Activated naive CD4-positive, alpha-beta T cell treated with anti-CD3 and anti-CD28 coated beads for 36 hours (primary cell): ENCODE results near the gene ASB7. TPM values are rescaled to one million over a fixed set of nuclear protein-coding genes. Genes with fewer than 3 reads are reported as not detected.

ENCODE experiments used
- CTCF ChIA-PET: fragments of 350-600 bp; sonication (Branson Sonifier 250); formaldehyde crosslinking; loops from one replicate; lab custom pipeline; 2021; ENCODE audit warnings: antibody characterized with exemption; lab: Charles Lee
- DNase-seq: peaks from one replicate; pipeline ENCODE4 v3.0.0-alpha.2; 2020
- H3K27ac Mint-ChIP-seq: one replicate; pipeline ENCODE4 v1.8.0; 2021; ENCODE audit warnings: mild to moderate bottlenecking, mixed read lengths
- H3K27me3 Mint-ChIP-seq: one replicate; pipeline ENCODE4 v1.8.0; 2021; ENCODE audit warnings: low read depth, mixed read lengths
- H3K36me3 Mint-ChIP-seq: one replicate; pipeline ENCODE4 v1.8.0; 2021; ENCODE audit warnings: low read depth, mixed read lengths
- H3K4me1 Mint-ChIP-seq: one replicate; pipeline ENCODE4 v1.8.0; 2021; ENCODE audit warnings: low read depth, mixed read lengths
- H3K4me3 Mint-ChIP-seq: one replicate; pipeline ENCODE4 v1.8.0; 2021; ENCODE audit warnings: mild to moderate bottlenecking, moderate library complexity, mixed read lengths
- H3K9me3 Mint-ChIP-seq: one replicate; pipeline ENCODE4 v1.8.0; 2021; ENCODE audit warnings: mixed read lengths
- intact Hi-C: fragments of 100-400 bp; cut with micrococcal nuclease; formaldehyde crosslinking; loops from one replicate; pipeline ENCODE4 v1.15.1; 2023
- total RNA-seq, 2 experiments: library from RNA; stranded (reverse); gene quantifications; one replicate each; pipeline ENCODE4 v1.2.3, GENCODE V29; 2021

Gene ASB7
- total RNA-seq, 2 experiments from 2014 or later, result 15.6 to 16.8 TPM

DNA sequence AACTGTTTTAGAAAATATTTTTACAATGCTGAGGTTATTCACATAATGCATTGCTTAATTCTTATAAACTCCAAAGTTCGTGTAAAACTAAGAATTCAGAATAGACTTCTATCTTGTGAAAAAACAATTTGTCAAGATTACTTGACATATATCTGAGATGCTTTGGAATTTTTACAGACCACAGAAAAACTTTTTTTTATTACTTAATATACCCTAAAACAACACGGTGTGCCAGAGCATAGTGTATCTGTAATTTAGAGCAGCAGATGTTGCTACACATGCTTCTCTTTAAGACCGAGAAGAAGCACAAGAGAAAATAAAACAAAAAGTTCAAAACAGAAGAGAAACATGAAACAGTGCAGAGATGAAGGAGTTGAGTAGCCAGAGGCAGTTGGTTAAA lies 26.4 kb downstream of the ASB7 start:
- Mint-ChIP-seq H3K36me3 (peaks cover 16% of the 10 kb centered on the region), H3K27ac (no peak overlapping the region), H3K27me3 (no peaks in the 10 kb centered on the region), H3K9me3 (no peaks in the 10 kb centered on the region), H3K4me3 (no peak overlapping the region), H3K4me1 (peaks cover 23% of the 10 kb centered on the region)
- intact Hi-C loops, result loop anchor here (1.0 to 5.0 kb wide), 3 partner anchors 245 to 379 kb away; partner anchors contain the start of gene LRRK1
- CTCF ChIA-PET, result interaction anchor here (1.3 kb wide), 1 partner anchor 278 kb away, joined by 4 read pairs; no protein-coding TSS in a partner anchor
- DNase-seq, result no peak

DNA sequence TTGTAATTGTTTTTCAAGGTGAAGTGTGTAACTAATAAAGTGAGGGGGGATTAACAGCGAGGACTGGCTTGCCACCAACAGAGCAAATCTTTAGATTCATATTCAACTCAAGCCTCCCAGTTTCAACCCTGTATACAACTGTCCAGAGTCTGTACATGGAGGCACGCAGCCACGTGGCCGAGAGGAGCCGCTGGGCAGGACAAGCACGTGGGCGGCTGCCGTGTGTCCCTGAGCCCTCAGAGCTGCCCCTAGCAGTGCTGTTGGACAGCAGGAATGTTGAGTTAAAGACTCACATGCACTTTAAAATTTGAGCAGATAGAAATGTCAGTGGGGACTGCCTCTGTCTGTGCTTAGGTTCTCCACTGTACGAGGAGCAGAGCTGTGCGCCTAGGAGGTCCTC lies 29.4 kb downstream of the ASB7 start:
- Mint-ChIP-seq H3K4me3 (no peak overlapping the region), H3K4me1 (peaks cover 42% of the 10 kb centered on the region), H3K27me3 (no peaks in the 10 kb centered on the region), H3K27ac (no peak overlapping the region), H3K36me3 (peaks cover 18% of the 10 kb centered on the region), H3K9me3 (no peaks in the 10 kb centered on the region)
- no peak for DNase-seq
- CTCF ChIA-PET, result interaction anchor here (1.0 to 2.9 kb wide), 2 partner anchors 282 to 375 kb away, joined by 3 to 10 read pairs; no protein-coding TSS in a partner anchor
- intact Hi-C loops, result loop anchor here (5.0 kb wide), 1 partner anchor 280 kb away; no protein-coding TSS in a partner anchor

DNA sequence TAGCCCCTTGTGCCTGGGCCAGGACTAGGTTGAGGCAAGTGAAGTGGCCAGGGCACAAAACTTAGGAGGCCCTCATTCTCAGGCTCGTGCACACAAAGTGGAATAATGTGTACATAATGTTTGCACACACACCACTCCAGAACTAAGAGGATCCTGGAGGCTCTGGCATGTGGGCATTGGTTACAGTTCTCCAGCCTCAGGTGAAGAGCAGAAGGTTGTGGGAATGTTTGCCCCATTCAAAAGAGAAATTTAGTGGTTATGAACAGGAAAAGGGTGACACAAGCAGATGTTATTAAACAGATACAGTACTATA lies 31.3 kb downstream of the ASB7 start:
- Mint-ChIP-seq H3K36me3 (peaks cover 23% of the 10 kb centered on the region), H3K4me1 (peaks cover 51% of the 10 kb centered on the region), H3K9me3 (no peaks in the 10 kb centered on the region), H3K27ac (no peak overlapping the region), H3K27me3 (no peaks in the 10 kb centered on the region), H3K4me3 (no peak overlapping the region)
- no peak for DNase-seq
- intact Hi-C loops, result loop anchor here (5.0 kb wide), 1 partner anchor 281 kb away; no protein-coding TSS in a partner anchor
- CTCF ChIA-PET, result interaction anchor here (0.8 kb wide), 1 partner anchor 9 kb away, joined by 4 read pairs; no protein-coding TSS in a partner anchor

DNA sequence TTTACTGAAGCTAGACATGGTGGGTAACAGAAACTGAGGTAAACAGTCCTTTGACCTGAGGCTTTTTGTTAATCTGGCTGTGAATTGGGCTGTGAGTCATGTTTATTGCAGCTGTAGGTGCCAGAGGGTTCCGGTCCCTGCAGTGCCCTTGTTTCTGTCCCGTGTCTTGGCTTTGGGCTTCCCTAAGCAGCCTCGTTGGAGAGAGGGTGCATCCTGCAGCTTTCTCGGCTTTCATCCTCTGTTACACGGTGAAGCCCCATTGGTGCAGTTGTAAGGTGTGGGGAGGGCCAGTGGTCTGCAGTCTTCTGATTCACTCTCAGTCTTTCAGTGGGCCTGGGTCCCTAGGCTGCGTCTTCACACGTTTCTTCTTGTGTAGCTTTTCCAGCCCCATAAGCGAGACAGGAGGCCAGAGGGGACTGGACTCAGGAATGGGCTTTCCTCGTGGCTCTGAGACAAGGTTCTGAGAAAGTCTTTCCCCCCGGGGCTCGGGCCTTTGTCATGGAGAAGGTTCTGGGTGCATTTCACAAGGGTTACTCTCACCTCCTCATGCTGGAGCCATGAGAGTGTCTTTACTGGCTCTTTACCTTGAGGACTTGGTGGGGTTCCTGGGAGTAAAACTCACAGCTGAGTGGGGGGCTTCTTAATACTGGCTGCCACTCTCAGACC lies 33.1 kb downstream of the ASB7 start:
- Mint-ChIP-seq H3K27ac (no peak overlapping the region), H3K4me1 (peaks cover 62% of the 10 kb centered on the region)

DNA sequence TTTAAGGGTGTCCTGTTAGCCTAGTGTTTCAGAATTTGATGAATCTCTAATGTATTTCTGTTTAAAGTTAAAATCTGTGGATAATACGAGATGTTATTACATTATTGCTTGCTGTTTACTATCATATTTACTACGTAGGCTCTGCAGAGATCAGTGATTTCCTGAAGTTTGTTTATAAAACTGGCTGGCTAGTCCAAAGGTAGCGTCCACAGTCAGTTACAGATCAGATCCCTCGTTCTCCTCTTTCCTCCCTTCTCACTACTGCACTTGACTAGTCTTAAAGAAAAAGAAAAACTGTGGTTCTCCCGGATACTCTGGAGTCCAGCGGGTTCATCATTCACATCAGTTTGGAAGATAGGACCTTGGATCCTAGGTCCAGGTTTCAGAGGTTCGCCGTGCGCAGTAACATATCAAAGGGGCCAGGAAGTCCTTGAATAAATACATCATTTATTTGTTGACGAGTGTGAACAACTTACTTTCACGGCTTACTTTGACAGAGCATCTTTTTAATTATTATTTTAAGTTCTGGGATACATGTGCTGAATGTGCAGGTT lies 35.9 kb downstream of the ASB7 start:
- CTCF ChIA-PET, result no interaction called here
- no peaks in the 10 kb centered on the region for H3K9me3 Mint-ChIP-seq

More for the DNA sequence above, 33.1 kb downstream of the ASB7 start:
- CTCF ChIA-PET, result no interaction called here
- no peak overlapping the region for H3K4me3 Mint-ChIP-seq
- peaks cover 10% of the 10 kb centered on the region for H3K36me3 Mint-ChIP-seq
- no peaks in the 10 kb centered on the region for H3K27me3 Mint-ChIP-seq
- no peaks in the 10 kb centered on the region for H3K9me3 Mint-ChIP-seq
- intact Hi-C loops, result no loop called here
- DNase-seq, result no peak

DNA sequence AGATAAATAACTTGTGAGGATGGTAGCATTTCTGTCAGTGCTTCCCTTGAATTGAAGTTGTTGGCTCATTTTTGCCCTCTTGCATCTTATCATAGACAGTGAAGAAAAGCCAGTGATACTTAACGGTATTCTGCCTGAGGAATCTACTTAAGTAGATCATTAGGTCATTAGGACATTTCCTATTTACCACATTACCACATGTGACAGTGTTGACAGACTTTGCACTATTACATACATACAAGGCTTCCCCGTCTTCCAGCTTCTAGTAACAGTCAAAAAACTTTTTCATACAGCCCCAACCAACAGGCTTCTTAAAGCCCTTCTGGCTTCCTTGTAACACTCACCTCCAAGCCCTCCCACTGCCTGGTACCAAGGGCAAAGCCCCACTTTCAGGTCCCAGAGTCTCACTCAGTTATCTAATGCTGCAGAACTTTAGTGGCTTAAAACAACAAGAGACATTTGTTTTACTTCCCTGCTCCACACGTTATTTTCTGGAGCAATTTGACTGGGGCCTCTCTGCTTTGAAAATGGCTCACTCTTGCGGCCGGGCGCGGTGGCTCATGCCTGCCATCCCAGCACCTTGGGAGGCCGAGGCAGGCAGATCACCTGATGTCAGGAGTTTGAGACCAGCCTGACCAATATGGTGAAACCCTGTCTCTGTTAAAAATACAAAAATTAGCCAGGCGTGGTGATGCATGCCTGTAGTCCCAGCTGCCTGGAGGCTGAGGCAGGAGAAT lies 40.0 kb downstream of the ASB7 start:
- DNase-seq, result no peak
- Mint-ChIP-seq H3K27ac (no peak overlapping the region), H3K4me1 (peaks cover 45% of the 10 kb centered on the region), H3K36me3 (peaks cover 6% of the 10 kb centered on the region), H3K9me3 (no peaks in the 10 kb centered on the region), H3K4me3 (no peak overlapping the region), H3K27me3 (no peaks in the 10 kb centered on the region)
- intact Hi-C loops, result no loop called here
- CTCF ChIA-PET, result no interaction called here

More for the DNA sequence above, 35.9 kb downstream of the ASB7 start:
- H3K27me3 Mint-ChIP-seq, result no peaks in the 10 kb centered on the region
- DNase-seq, result no peak
- H3K4me3 Mint-ChIP-seq, result no peak overlapping the region
- intact Hi-C loops, result no loop called here
- peaks cover 70% of the 10 kb centered on the region for H3K4me1 Mint-ChIP-seq
- no peak overlapping the region for H3K27ac Mint-ChIP-seq
- H3K36me3 Mint-ChIP-seq, result peaks cover 8% of the 10 kb centered on the region

DNA sequence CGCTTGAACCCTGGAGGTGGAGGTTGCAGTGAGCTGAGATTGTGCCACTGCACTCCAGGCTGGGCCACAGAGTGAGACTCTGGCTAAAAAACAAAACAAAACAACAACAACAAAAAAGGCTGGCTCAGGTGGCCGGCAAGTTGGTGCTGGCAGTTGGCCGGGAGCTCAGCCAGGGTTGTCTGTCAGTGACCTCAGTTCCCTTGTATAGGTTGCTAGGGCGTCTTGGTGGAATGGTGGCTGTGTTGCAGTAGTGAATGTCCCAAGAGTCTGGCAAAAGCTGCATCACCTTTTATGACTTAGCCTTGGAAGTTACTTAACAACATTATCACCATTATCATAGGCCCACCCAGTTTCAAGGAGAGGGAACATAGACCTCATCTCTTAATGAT lies 40.6 kb downstream of the ASB7 start:
- Mint-ChIP-seq H3K4me1 (peaks cover 41% of the 10 kb centered on the region), H3K36me3 (peaks cover 6% of the 10 kb centered on the region), H3K9me3 (no peaks in the 10 kb centered on the region), H3K27ac (no peak overlapping the region), H3K27me3 (no peaks in the 10 kb centered on the region), H3K4me3 (no peak overlapping the region)
- intact Hi-C loops, result no loop called here
- CTCF ChIA-PET, result no interaction called here
- DNase-seq, result no peak

DNA sequence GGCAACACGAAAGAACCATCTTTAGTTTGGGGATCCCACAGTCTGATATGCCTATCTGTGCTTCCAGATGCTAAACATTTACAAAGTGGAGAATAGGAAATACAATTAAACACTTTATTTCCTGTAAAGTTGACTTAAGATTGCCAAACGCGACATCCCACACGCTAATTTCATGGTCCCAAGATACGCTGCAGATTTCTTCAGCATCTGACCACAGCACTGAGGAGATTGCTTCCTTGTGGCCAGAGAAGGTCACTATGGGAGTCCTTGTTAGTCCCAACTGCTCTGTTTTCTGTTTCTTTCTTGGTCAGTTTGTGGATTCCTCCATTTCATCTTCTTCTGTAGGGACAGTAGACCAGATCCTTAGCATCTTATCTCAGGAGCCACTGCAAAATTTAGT lies 43.3 kb downstream of the ASB7 start:
- Mint-ChIP-seq H3K27me3 (no peaks in the 10 kb centered on the region), H3K36me3 (peaks cover 1% of the 10 kb centered on the region), H3K27ac (no peak overlapping the region), H3K4me1 (peaks cover 22% of the 10 kb centered on the region), H3K9me3 (no peaks in the 10 kb centered on the region), H3K4me3 (no peak overlapping the region)
- no peak for DNase-seq
- CTCF ChIA-PET, result interaction anchor here (2.3 kb wide), 1 partner anchor 295 kb away, joined by 6 read pairs; no protein-coding TSS in a partner anchor
- intact Hi-C loops, result no loop called here

DNA sequence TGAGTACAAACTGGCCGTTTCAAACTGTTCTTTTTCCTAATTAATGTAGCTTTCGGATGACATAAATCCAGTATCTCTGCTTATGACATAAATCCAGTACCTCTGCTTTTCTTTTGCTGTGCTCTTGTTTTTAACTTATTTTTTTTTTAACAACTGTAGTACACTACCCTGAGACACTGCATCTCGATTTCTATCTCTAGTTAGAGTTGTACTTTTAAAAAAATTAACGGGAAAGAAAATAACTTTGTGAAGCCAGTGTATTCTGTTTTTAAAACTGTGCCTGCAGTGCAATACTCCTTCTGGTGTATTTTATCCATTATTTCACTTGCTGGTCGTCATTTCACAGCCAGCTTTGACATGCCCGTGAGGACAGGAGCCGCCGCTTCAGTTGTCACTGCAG lies 46.6 kb downstream of the ASB7 start:
- CTCF ChIA-PET, result interaction anchor here (0.6 to 0.7 kb wide), 2 partner anchors 22 to 46 kb away, joined by 3 to 4 read pairs; no protein-coding TSS in a partner anchor
- H3K4me1 Mint-ChIP-seq, result peaks cover 3% of the 10 kb centered on the region
- no peaks in the 10 kb centered on the region for H3K27me3 Mint-ChIP-seq
- no peak for DNase-seq
- no peaks in the 10 kb centered on the region for H3K9me3 Mint-ChIP-seq
- no peak overlapping the region for H3K27ac Mint-ChIP-seq
- intact Hi-C loops, result no loop called here
- no peak overlapping the region for H3K4me3 Mint-ChIP-seq
- H3K36me3 Mint-ChIP-seq, result no peaks in the 10 kb centered on the region

DNA sequence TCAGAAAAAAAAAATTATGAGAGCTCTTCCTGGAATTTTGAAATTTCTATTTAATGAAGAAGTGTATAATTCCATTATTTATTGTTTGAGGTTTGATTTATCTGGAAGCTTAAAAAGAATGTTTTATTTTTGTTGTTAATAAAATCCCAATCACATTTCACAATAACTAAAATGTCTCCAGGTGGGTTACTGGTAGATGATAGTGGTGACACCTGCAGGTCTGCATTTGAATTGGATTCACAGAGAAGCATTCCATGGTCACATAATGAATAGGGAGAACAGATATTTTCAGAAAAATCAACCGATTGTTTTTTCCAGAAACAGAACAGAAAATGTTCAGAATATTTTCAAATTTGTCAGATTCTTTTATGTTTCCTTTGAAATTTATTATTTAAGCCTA lies 48.3 kb downstream of the ASB7 start:
- no peak overlapping the region for H3K27ac Mint-ChIP-seq
- no peak for DNase-seq
- H3K36me3 Mint-ChIP-seq, result no peaks in the 10 kb centered on the region
- no peaks in the 10 kb centered on the region for H3K27me3 Mint-ChIP-seq
- H3K9me3 Mint-ChIP-seq, result no peaks in the 10 kb centered on the region
- H3K4me1 Mint-ChIP-seq, result no peaks in the 10 kb centered on the region
- CTCF ChIA-PET, result interaction anchor here (0.8 kb wide), 1 partner anchor 266 kb away, joined by 3 read pairs; no protein-coding TSS in a partner anchor
- H3K4me3 Mint-ChIP-seq, result no peak overlapping the region
- intact Hi-C loops, result no loop called here

DNA sequence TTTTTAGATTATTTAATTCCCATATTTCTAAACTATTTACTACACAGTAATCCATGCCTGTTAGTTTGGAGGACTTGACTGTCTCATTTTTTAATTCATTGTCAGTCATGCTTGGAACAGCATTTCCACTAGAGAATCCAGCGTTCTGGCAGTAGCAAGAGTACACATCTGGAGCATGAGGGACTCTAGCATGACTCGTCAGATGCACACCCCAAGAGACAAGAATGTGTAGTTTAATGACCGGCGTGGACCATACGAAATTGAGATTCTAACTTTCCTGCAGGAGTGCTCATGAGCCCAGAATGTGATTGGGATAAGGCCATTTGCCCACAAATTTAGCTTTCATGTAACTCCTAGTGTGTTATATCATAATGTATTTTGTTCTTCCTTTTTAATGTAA lies 48.9 kb downstream of the ASB7 start:
- intact Hi-C loops, result no loop called here
- Mint-ChIP-seq H3K27me3 (no peaks in the 10 kb centered on the region), H3K36me3 (no peaks in the 10 kb centered on the region), H3K4me1 (no peaks in the 10 kb centered on the region), H3K4me3 (no peak overlapping the region), H3K27ac (no peak overlapping the region), H3K9me3 (no peaks in the 10 kb centered on the region)
- CTCF ChIA-PET, result no interaction called here
- DNase-seq, result no peak

DNA sequence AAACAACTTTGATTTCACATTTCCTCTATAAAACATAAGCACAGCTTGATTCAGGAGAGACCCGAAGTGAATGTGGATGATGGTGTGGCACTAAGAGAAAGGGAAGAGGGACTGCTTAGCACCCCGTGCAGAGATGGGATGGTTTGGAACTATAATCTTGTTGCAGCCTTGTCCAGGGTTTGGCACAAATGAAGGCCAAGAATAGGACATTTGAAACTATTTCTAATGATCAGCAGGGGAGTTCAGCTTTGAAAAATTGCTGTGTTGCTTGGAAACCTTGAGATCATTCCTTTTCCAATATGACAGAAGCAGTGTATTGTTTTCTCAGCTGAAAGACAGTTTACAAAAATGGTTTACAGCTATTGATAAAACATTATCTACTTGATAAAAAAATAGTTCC lies 49.7 kb downstream of the ASB7 start:
- H3K27me3 Mint-ChIP-seq, result no peaks in the 10 kb centered on the region
- no peak for DNase-seq
- no peak overlapping the region for H3K4me3 Mint-ChIP-seq
- no peak overlapping the region for H3K27ac Mint-ChIP-seq
- no peaks in the 10 kb centered on the region for H3K4me1 Mint-ChIP-seq
- intact Hi-C loops, result no loop called here
- no peaks in the 10 kb centered on the region for H3K9me3 Mint-ChIP-seq
- CTCF ChIA-PET, result no interaction called here
- H3K36me3 Mint-ChIP-seq, result no peaks in the 10 kb centered on the region
